Measurements from ENCODE around the gene ERICH6B.

DNA sequence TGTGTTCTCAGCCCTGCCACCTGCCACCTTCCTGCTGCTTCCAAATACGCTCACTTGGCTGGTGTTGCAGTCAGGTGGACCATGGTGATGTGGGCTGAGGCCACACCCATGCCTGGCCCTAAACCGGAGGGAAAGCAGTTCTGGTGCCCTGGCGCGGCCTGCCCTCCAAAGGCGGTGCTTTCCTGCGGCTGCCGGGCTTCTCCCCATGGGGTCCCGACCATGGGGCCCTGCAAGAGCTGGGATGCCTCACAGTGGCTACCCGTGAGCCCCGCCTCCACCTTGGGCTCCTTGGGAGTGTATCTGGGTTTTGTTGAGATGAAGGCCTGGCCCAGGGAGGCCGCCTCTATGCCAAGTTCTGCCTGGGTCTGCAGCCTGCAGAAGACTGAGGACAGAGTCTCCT is 73.7 kb downstream of the ERICH6B start:
- TF ChIP-seq CTCF (IDR thresholded peaks at IDR 0.05; ENCODE audit: low read depth, low read length, poor library complexity, severe bottlenecking) (no peak), EZH2phosphoT487 (IDR thresholded peaks at IDR 0.05; ENCODE audit: borderline replicate concordance, low read length) (no peak)
